SK-N-SH (cell line): Measurements from ENCODE around the gene OSBPL10. TPM values are rescaled to one million over a fixed set of nuclear protein-coding genes. Genes with fewer than 3 reads are reported as not detected.

Source experiments
- CTCF ChIA-PET: fragments of 300-600, 350-600 bp; formaldehyde crosslinking; extraction: SDS; loops from one replicate; lab custom pipeline; 2021; lab: Yijun Ruan, JAX
- POLR2A ChIA-PET: fragments of 350-600 bp; sonication (Branson Sonifier 250); formaldehyde crosslinking; extraction: SDS; loops from one replicate; lab custom pipeline; 2020; ENCODE audit warnings: antibody characterized with exemption, inconsistent platforms; lab: Yijun Ruan, JAX
- DNase-seq: peaks from one replicate; pipeline ENCODE4 v3.0.0; 2012
- H2AFZ ChIP-seq: fragments of 200-600 bp; sonication (generic); 2 replicates; pipeline ENCODE4 v1.8.1; 2016; ENCODE audit warnings: antibody characterized with exemption, mild to moderate bottlenecking, low read depth
- H3F3A ChIP-seq: fragments of 200-600 bp; sonication (generic); replicated peaks from 2 replicates; pipeline ENCODE3; 2016; ENCODE audit warnings: antibody characterized with exemption, mild to moderate bottlenecking; ENCODE audit not compliant: insufficient read depth
- H3K27ac ChIP-seq, 2 experiments: fragments of 200-500 bp in 1 of 2; fragments of 200-600 bp in 1 of 2; sonication (Bioruptor generic) in 1 of 2; sonication (generic), shearing (Covaris generic) in 1 of 2; 2 replicates each; pipeline versions ENCODE4 v1.5.1 to v1.6.1; 2014 to 2016; ENCODE audit warnings: low read depth in 2 of 2, inconsistent platforms in 1 of 2, low read length in 1 of 2, mild to moderate bottlenecking in 1 of 2, mixed read lengths in 1 of 2
- H3K27me3 ChIP-seq: fragments of 200-600 bp; sonication (generic), shearing (Covaris generic); 2 replicates; pipeline ENCODE4 v1.6.1; 2016; ENCODE audit warnings: mixed run types; ENCODE audit not compliant: insufficient read depth
- H3K36me3 ChIP-seq, 2 experiments: fragments of 200-500 bp in 1 of 2; fragments of 200-600 bp in 1 of 2; sonication (Bioruptor generic) in 1 of 2; sonication (generic) in 1 of 2; replicated peaks in 1 of 2; 2 replicates each; pipeline versions ENCODE3 to v1.5.1; 2014 to 2016; ENCODE audit warnings: low read length in 1 of 2, mild to moderate bottlenecking in 1 of 2; ENCODE audit not compliant: insufficient read depth in 2 of 2, control insufficient read depth in 1 of 2
- H3K4me1 ChIP-seq, 2 experiments: fragments of 200-500 bp in 1 of 2; fragments of 200-600 bp in 1 of 2; sonication (Bioruptor generic) in 1 of 2; sonication (generic), shearing (Covaris generic) in 1 of 2; 2 replicates each; pipeline versions ENCODE4 v1.5.1 to v1.6.1; 2014 to 2016; ENCODE audit warnings: low read depth in 1 of 2, low read length in 1 of 2, mixed run types in 1 of 2; ENCODE audit not compliant: insufficient read depth in 2 of 2, control insufficient read depth in 1 of 2
- H3K4me2 ChIP-seq: fragments of 200-600 bp; sonication (generic), shearing (Covaris generic); 2 replicates; pipeline ENCODE4 v1.6.1; 2017; ENCODE audit warnings: mixed run types
- H3K4me3 ChIP-seq, 2 experiments: fragments of 200-500 bp in 1 of 2; fragments of 200-600 bp in 1 of 2; sonication (Bioruptor generic) in 1 of 2; sonication (generic), shearing (Covaris generic) in 1 of 2; 2 replicates each; pipeline versions ENCODE4 v1.5.1 to v1.8.1; 2014 to 2016; ENCODE audit warnings: low read depth in 2 of 2, inconsistent platforms in 1 of 2, low read length in 1 of 2, mild to moderate bottlenecking in 1 of 2, mixed read lengths in 1 of 2, moderate library complexity in 1 of 2
- H3K79me2 ChIP-seq: fragments of 200-600 bp; sonication (generic); 2 replicates; pipeline ENCODE4 v1.8.1; 2017; ENCODE audit warnings: mild to moderate bottlenecking; ENCODE audit not compliant: insufficient read depth
- H3K9ac ChIP-seq: fragments of 200-600 bp; sonication (generic); 2 replicates; pipeline ENCODE4 v1.6.1; 2017; ENCODE audit warnings: mixed run types
- H3K9me2 ChIP-seq: fragments of 200-600 bp; sonication (generic); 2 replicates; pipeline ENCODE4 v1.6.1; 2017; ENCODE audit warnings: mixed run types
- H3K9me3 ChIP-seq: fragments of 200-600 bp; sonication (generic); 2 replicates; pipeline ENCODE4 v1.6.1; 2017; ENCODE audit warnings: mixed run types, mild to moderate bottlenecking, moderate library complexity
- H4K20me1 ChIP-seq: fragments of 200-600 bp; sonication (generic); 2 replicates; pipeline ENCODE4 v1.6.1; 2017; ENCODE audit warnings: mild to moderate bottlenecking, mixed run types; ENCODE audit not compliant: insufficient read depth
- CTCF ChIP-seq: fragments of 200-600 bp; sonication (generic); IDR thresholded peaks from 2 replicates; pipeline ENCODE4 v1.6.1; 2017; ENCODE audit warnings: antibody characterized with exemption, mild to moderate bottlenecking, moderate library complexity
- EP300 ChIP-seq, 2 experiments: IDR thresholded peaks; 2 replicates each; pipeline versions ENCODE4 v1.4.0 to v1.6.1; 2012; ENCODE audit warnings: borderline replicate concordance in 1 of 2, low read depth in 1 of 2, low read length in 1 of 2
- EZH2phosphoT487 ChIP-seq: fragments of 200-600 bp; sonication (generic); IDR thresholded peaks from 2 replicates; pipeline ENCODE4 v1.6.1; 2017; ENCODE audit warnings: low read depth, mixed run types, mild to moderate bottlenecking, antibody characterized with exemption, moderate library complexity, borderline replicate concordance
- FOXJ3 ChIP-seq: sonication (generic); formaldehyde crosslinking; IDR thresholded peaks from 2 replicates; pipeline ENCODE4 v1.5.1; 2020; ENCODE audit warnings: mild to moderate bottlenecking, missing genetic modification reagents
- IRF3 ChIP-seq: fragments of 150-350 bp; IDR thresholded peaks from 2 replicates; pipeline ENCODE4 v1.6.1; 2016; ENCODE audit warnings: mild to moderate bottlenecking, low read depth, low read length
- NFIC ChIP-seq: IDR thresholded peaks from 2 replicates; pipeline ENCODE4 v1.4.0; 2012; ENCODE audit warnings: borderline replicate concordance
- NRF1 ChIP-seq: IDR thresholded peaks from 2 replicates; pipeline ENCODE4 v1.6.1; 2012; ENCODE audit warnings: low read depth, mild to moderate bottlenecking, low read length
- POLR2AphosphoS5 ChIP-seq: IDR thresholded peaks from 2 replicates; pipeline ENCODE4 v1.6.1; 2012; ENCODE audit warnings: low read depth, low read length
- RFX5 ChIP-seq: IDR thresholded peaks from 2 replicates; pipeline ENCODE4 v1.6.1; 2012; ENCODE audit warnings: mild to moderate bottlenecking, improper control_type of control experiment, low read length
- RXRA ChIP-seq: IDR thresholded peaks from 2 replicates; pipeline ENCODE4 v1.4.0; 2012; ENCODE audit warnings: low read depth, mild to moderate bottlenecking, borderline replicate concordance
- SMC3 ChIP-seq: IDR thresholded peaks from 2 replicates; pipeline ENCODE4 v1.6.1; 2012; ENCODE audit warnings: low read depth, low read length, improper control_type of control experiment
- TEAD4 ChIP-seq: IDR thresholded peaks from 2 replicates; pipeline ENCODE4 v1.4.0; 2012; ENCODE audit warnings: mild to moderate bottlenecking, borderline replicate concordance; ENCODE audit not compliant: insufficient read depth
- USF2 ChIP-seq: fragments of 150-350 bp; IDR thresholded peaks from 2 replicates; pipeline ENCODE4 v1.6.1; 2017; ENCODE audit warnings: antibody characterized with exemption, low read length, low read depth, borderline replicate concordance
- WGBS: methylation state at CpG from one replicate; pipeline ENCODE4 v1.1.6; 2017; ENCODE audit warnings: low lambda C conversion rate; 5-methylcytosine and 5-hydroxymethylcytosine counted together
- polyA plus RNA-seq, 3 experiments: library from polyadenylated mRNA; depleted of rRNA; stranded (reverse); fragments of >200 nt; gene quantifications; 2 replicates each; pipeline ENCODE4 v1.2.3, GENCODE V29; 2012

OSBPL10 gene
- polyA plus RNA-seq, 1 of the 3 experiments (the other 2 are of a cell fraction): 0.12 TPM

GRCh38 chr3:31767920-31768319, 213.1 kb downstream of the OSBPL10 start:
- H3K4me2 ChIP-seq: no peak overlapping the region
- no peaks in the 10 kb centered on the region; a peak in 1 of 4 replicates for H3K4me1 ChIP-seq
- H3K79me2 ChIP-seq: no peaks in the 10 kb centered on the region
- ChIA-PET POLR2A (no interaction called here), CTCF (interaction anchor here (0.9 to 1.7 kb wide), 13 partner anchors 9 to 598 kb away, joined by 3 to 14 read pairs (median 4); no protein-coding TSS in a partner anchor)
- no peaks in the 10 kb centered on the region for H3K36me3 ChIP-seq
- no peaks in the 10 kb centered on the region for H3K9me2 ChIP-seq
- H4K20me1 ChIP-seq: no peaks in the 10 kb centered on the region
- WGBS: 71% methylated on average over 8 of the region's 8 CpGs
- no peak for DNase-seq
- H3K27me3 ChIP-seq: no peaks in the 10 kb centered on the region
- H3K27ac ChIP-seq: no peak overlapping the region
- no peak overlapping the region for H3K9ac ChIP-seq
- no peaks in the 10 kb centered on the region for H3F3A ChIP-seq
- no peak overlapping the region for H2AFZ ChIP-seq
- H3K9me3 ChIP-seq: no peaks in the 10 kb centered on the region
- no peak overlapping the region for H3K4me3 ChIP-seq
- TF ChIP-seq EP300 (IDR thresholded peaks at IDR 0.05; ENCODE audit: borderline replicate concordance in 1 of 2, low read depth in 1 of 2, low read length in 1 of 2) (no peak), POLR2AphosphoS5 (no peak), RFX5 (no peak), IRF3 (no peak), FOXJ3 (CRISPR knock-in tag) (no peak), TEAD4 (no peak), EZH2phosphoT487 (no peak), CTCF (no peak), NFIC (no peak), SMC3 (no peak), RXRA (no peak)

- POLR2A ChIA-PET: interaction anchor here (0.7 kb wide), 1 partner anchor 234 kb away, joined by 3 read pairs; the partner anchor contains the start of gene STT3B
These were observed 214.4 kb downstream of the OSBPL10 start for GRCh38 chr3:31766669-31767068.

More at GRCh38 chr3:31766669-31767068, 214.4 kb downstream of the OSBPL10 start:
- H3K27ac ChIP-seq: no peak overlapping the region
- H3K9me2 ChIP-seq: no peaks in the 10 kb centered on the region
- H3K4me1 ChIP-seq: no peaks in the 10 kb centered on the region; a peak in 1 of 4 replicates
- H4K20me1 ChIP-seq: no peaks in the 10 kb centered on the region
- H3K4me2 ChIP-seq: no peak overlapping the region
- H3K36me3 ChIP-seq: no peaks in the 10 kb centered on the region
- CTCF ChIA-PET: interaction anchor here (0.8 to 1.4 kb wide), 5 partner anchors 12 to 1006 kb away, joined by 3 to 11 read pairs (median 4); no protein-coding TSS in a partner anchor
- no peaks in the 10 kb centered on the region for H3K79me2 ChIP-seq
- no peak overlapping the region for H3K9ac ChIP-seq
- H3K4me3 ChIP-seq: no peak overlapping the region
- H3K9me3 ChIP-seq: no peaks in the 10 kb centered on the region
- H2AFZ ChIP-seq: no peak overlapping the region
- DNase-seq: no peak
- no peaks in the 10 kb centered on the region for H3K27me3 ChIP-seq
- no peaks in the 10 kb centered on the region for H3F3A ChIP-seq
- TF ChIP-seq USF2 (no peak), NRF1 (no peak)
